T-helper 2 cell treated with Interferon-gamma antibody and Interleukin-4, amounts not matched to agents 5 μg/mL and 100 μg/mL, for 36 hours (primary cell): Measurements from ENCODE around the gene C1GALT1C1L.

ENCODE experiments used
- DNase-seq: peaks from one replicate; pipeline ENCODE4 v3.0.0; 2021; ENCODE audit warnings: low spot score
- H3K27ac Mint-ChIP-seq: one replicate; pipeline ENCODE4 v1.8.0; 2021; ENCODE audit warnings: mild to moderate bottlenecking, mixed read lengths
- H3K27me3 Mint-ChIP-seq: one replicate; pipeline ENCODE4 v1.8.0; 2021; ENCODE audit warnings: low read depth, mixed read lengths
- H3K36me3 Mint-ChIP-seq: one replicate; pipeline ENCODE4 v1.8.0; 2021; ENCODE audit warnings: low read depth, mixed read lengths
- H3K4me1 Mint-ChIP-seq: one replicate; pipeline ENCODE4 v1.8.0; 2021; ENCODE audit warnings: low read depth, mixed read lengths
- H3K4me3 Mint-ChIP-seq: one replicate; pipeline ENCODE4 v1.8.0; 2022; ENCODE audit warnings: mild to moderate bottlenecking, moderate library complexity, mixed read lengths
- H3K9me3 Mint-ChIP-seq: one replicate; pipeline ENCODE4 v1.8.0; 2021; ENCODE audit warnings: mixed read lengths

C1GALT1C1L gene

GRCh38 chr2:43634604-43635306 lies 41.5 kb downstream of the C1GALT1C1L start:
- Mint-ChIP-seq H3K27me3 (peaks cover 34% of the 10 kb centered on the region), H3K4me3 (no peak overlapping the region), H3K9me3 (peaks cover 5% of the 10 kb centered on the region), H3K36me3 (no peaks in the 10 kb centered on the region), H3K27ac (no peak overlapping the region), H3K4me1 (peaks cover 21% of the 10 kb centered on the region)
- no peak for DNase-seq

- H3K4me1 Mint-ChIP-seq = peaks cover 14% of the 10 kb centered on the region
- no peak overlapping the region for H3K27ac Mint-ChIP-seq
- H3K27me3 Mint-ChIP-seq = peaks cover 40% of the 10 kb centered on the region
- no peaks in the 10 kb centered on the region for H3K36me3 Mint-ChIP-seq
- no peak for DNase-seq
- no peak overlapping the region for H3K4me3 Mint-ChIP-seq
- no peaks in the 10 kb centered on the region for H3K9me3 Mint-ChIP-seq
These were observed 44.5 kb downstream of the C1GALT1C1L start for GRCh38 chr2:43631618-43632317.
